ENCODE data around the gene TEKT3. TPM values are rescaled to one million over a fixed set of nuclear protein-coding genes. Genes with fewer than 3 reads are reported as not detected.

The TEKT3 gene
- total RNA-seq (under 1 TPM; 0.08 to 0.33 TPM), polyA plus RNA-seq (not detected)

- 4% methylated on average over 36 of the region's 36 CpGs for WGBS
- peak within 1 kb of the TSS in 1 of 3 donors; percentile 13 for H3K4me3 ChIP-seq (ENCODE audit: low read depth in 1 of 3, low read length in 3 of 3)
- DNase-seq (ENCODE audit: low spot score) = peak; percentile 67
- TF ChIP-seq RAD21 (IDR thresholded peaks at IDR 0.05) (peak in 1 of 2 donors; percentile 9), ATF3 (IDR thresholded peaks at IDR 0.05) (no peak)
- H3K36me3 ChIP-seq (ENCODE audit: control insufficient read depth in 4 of 4, insufficient read depth in 3 of 4, low read depth in 1 of 4, low read length in 3 of 4) = no peaks in the 10 kb centered on the region
- H3K27me3 ChIP-seq (ENCODE audit: control insufficient read depth in 4 of 4, insufficient read depth in 4 of 4, low read length in 3 of 4) = peaks cover 0 to 14% (median 7%) of the 10 kb centered on the region in 4 donors
- peaks cover 0 to 11% (median 4%) of the 10 kb centered on the region in 4 donors for H3K4me1 ChIP-seq (ENCODE audit: control insufficient read depth in 4 of 4, insufficient read depth in 4 of 4, low read length in 3 of 4)
- H3K9ac ChIP-seq (ENCODE audit: low read depth in 1 of 2, low read length in 2 of 2) = no peak within 1 kb of the TSS
- no peak within 1 kb of the TSS for H3K27ac ChIP-seq (ENCODE audit: low read depth in 1 of 2, low read length in 2 of 2)
- H3K9me3 ChIP-seq (ENCODE audit: control insufficient read depth in 4 of 4, low read length in 3 of 4) = no peaks in the 10 kb centered on the region
These were observed at the start of gene TEKT3 for GRCh38 chr17:15341385-15341849. Gene TEKT3, minus strand, starts transcription at chr17:15341597. Its CDS starts 10,012 bp downstream, at chr17:15331585.

GRCh38 chr17:15388356-15389041 is 47.1 kb upstream of the TEKT3 start:
- peaks cover 0 to 2% (median 0%) of the 10 kb centered on the region in 4 donors for H3K9me3 ChIP-seq (ENCODE audit: control insufficient read depth in 4 of 4, low read length in 3 of 4)
- H3K27me3 ChIP-seq (ENCODE audit: control insufficient read depth in 4 of 4, insufficient read depth in 4 of 4, low read length in 3 of 4) = no peaks in the 10 kb centered on the region
- no peak for TF ChIP-seq GABPA (IDR thresholded peaks at IDR 0.05 in 1 of 2, conservative IDR thresholded peaks at IDR 0.05 in 1 of 2)
- H3K36me3 ChIP-seq (ENCODE audit: control insufficient read depth in 4 of 4, insufficient read depth in 3 of 4, low read depth in 1 of 4, low read length in 3 of 4) = no peaks in the 10 kb centered on the region
- H3K9ac ChIP-seq (ENCODE audit: low read depth in 1 of 2, low read length in 2 of 2) = no peak overlapping the region
- no peak for DNase-seq (ENCODE audit: low spot score)
- no peak overlapping the region for H3K4me3 ChIP-seq (ENCODE audit: low read depth in 1 of 3, low read length in 3 of 3)
- no peaks in the 10 kb centered on the region for H3K4me1 ChIP-seq (ENCODE audit: control insufficient read depth in 4 of 4, insufficient read depth in 4 of 4, low read length in 3 of 4)
- WGBS = 89% methylated on average over 8 of the region's 8 CpGs
- H3K27ac ChIP-seq (ENCODE audit: low read depth in 1 of 2, low read length in 2 of 2) = no peak overlapping the region

GRCh38 chr17:15386083-15386482 is 44.7 kb upstream of the TEKT3 start:
- TF ChIP-seq HNF4G (IDR thresholded peaks at IDR 0.05) (no peak), EGR1 (IDR thresholded peaks at IDR 0.05; ENCODE audit: low read depth in 2 of 2) (no peak), CTCF (IDR thresholded peaks at IDR 0.05; ENCODE audit: low read depth, low read length, missing input control) (no peak), FOXA1 (IDR thresholded peaks at IDR 0.05) (no peak)
- H3K27me3 ChIP-seq (ENCODE audit: control insufficient read depth in 4 of 4, insufficient read depth in 4 of 4, low read length in 3 of 4) = no peaks in the 10 kb centered on the region
- H3K9ac ChIP-seq (ENCODE audit: low read depth in 1 of 2, low read length in 2 of 2) = no peak overlapping the region
- no peak for DNase-seq (ENCODE audit: low spot score)
- peaks cover 0 to 2% (median 0%) of the 10 kb centered on the region in 4 donors for H3K9me3 ChIP-seq (ENCODE audit: control insufficient read depth in 4 of 4, low read length in 3 of 4)
- 93% methylated on average over 4 of the region's 4 CpGs for WGBS
- H3K36me3 ChIP-seq (ENCODE audit: control insufficient read depth in 4 of 4, insufficient read depth in 3 of 4, low read depth in 1 of 4, low read length in 3 of 4) = no peaks in the 10 kb centered on the region
- H3K4me3 ChIP-seq (ENCODE audit: low read depth in 1 of 3, low read length in 3 of 3) = no peak overlapping the region
- no peaks in the 10 kb centered on the region for H3K4me1 ChIP-seq (ENCODE audit: control insufficient read depth in 4 of 4, insufficient read depth in 4 of 4, low read length in 3 of 4)
- H3K27ac ChIP-seq (ENCODE audit: low read depth in 1 of 2, low read length in 2 of 2) = no peak overlapping the region

GRCh38 chr17:15385305-15385704 is 43.9 kb upstream of the TEKT3 start:
- Histone ChIP-seq H3K9ac (ENCODE audit: low read depth in 1 of 2, low read length in 2 of 2) (no peak overlapping the region), H3K27ac (ENCODE audit: low read depth in 1 of 2, low read length in 2 of 2) (no peak overlapping the region), H3K4me3 (ENCODE audit: low read depth in 1 of 3, low read length in 3 of 3) (no peak overlapping the region), H3K4me1 (ENCODE audit: control insufficient read depth in 4 of 4, insufficient read depth in 4 of 4, low read length in 3 of 4) (no peaks in the 10 kb centered on the region), H3K27me3 (ENCODE audit: control insufficient read depth in 4 of 4, insufficient read depth in 4 of 4, low read length in 3 of 4) (no peaks in the 10 kb centered on the region), H3K9me3 (ENCODE audit: control insufficient read depth in 4 of 4, low read length in 3 of 4) (peaks cover 0 to 2% (median 0%) of the 10 kb centered on the region in 4 donors), H3K36me3 (ENCODE audit: control insufficient read depth in 4 of 4, insufficient read depth in 3 of 4, low read depth in 1 of 4, low read length in 3 of 4) (no peaks in the 10 kb centered on the region)
- 21% methylated on average over 2 of the region's 2 CpGs for whole genome bisulfite sequencing
- TF ChIP-seq ATF3 (IDR thresholded peaks at IDR 0.05) (no peak), RXRA (IDR thresholded peaks at IDR 0.05) (no peak), JUND (IDR thresholded peaks at IDR 0.05) (no peak), YY1 (IDR thresholded peaks at IDR 0.05) (no peak)
- DNase-seq (ENCODE audit: low spot score) = no peak
